Lower leg skin (tissue), 3 donors: ENCODE results near the gene RGPD8.
"Not testable (repeated sequence)": the region's sequence is repeated elsewhere in the genome, so short reads cannot be mapped to it uniquely, and the experiment has no call there.

Experiments used
- POLR2A ChIP-seq, 2 donors: fragments of 450-650 bp; IDR thresholded peaks; one replicate each; pipeline ENCODE4 v1.6.1; 2016 to 2017; ENCODE audit warnings: antibody characterized with exemption in 2 of 2, mild to moderate bottlenecking in 1 of 2, moderate library complexity in 1 of 2
- TF ChIP-seq, protein P1 (sequence below), 3 donors: fragments of 450-650 bp; IDR thresholded peaks; one replicate each; pipeline ENCODE4 v1.5.1; 2016; ENCODE audit warnings: antibody characterized with exemption in 3 of 3, mild to moderate bottlenecking in 3 of 3, moderate library complexity in 2 of 3

DNA sequence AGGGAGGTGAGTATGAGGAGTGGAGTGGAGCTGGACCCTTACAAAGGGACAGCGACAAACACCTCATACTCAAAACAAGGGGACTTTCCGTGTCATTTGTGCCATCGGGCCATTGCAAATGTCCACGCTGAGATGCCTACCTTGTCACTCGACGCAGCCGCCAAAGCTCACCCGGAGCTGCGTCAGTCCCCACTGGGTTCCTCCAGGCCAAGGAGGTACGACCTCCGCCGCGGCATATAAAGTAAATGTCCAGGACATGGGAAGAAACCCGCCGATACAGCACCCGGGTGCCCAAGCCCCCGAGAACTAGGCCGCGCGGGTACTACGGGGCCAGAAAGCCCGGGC, 1.1 kb downstream of the RGPD8 start:
- not testable (repeated sequence) for TF ChIP-seq POLR2A (IDR thresholded peaks at IDR 0.05)
- TF ChIP-seq, protein P1, sequence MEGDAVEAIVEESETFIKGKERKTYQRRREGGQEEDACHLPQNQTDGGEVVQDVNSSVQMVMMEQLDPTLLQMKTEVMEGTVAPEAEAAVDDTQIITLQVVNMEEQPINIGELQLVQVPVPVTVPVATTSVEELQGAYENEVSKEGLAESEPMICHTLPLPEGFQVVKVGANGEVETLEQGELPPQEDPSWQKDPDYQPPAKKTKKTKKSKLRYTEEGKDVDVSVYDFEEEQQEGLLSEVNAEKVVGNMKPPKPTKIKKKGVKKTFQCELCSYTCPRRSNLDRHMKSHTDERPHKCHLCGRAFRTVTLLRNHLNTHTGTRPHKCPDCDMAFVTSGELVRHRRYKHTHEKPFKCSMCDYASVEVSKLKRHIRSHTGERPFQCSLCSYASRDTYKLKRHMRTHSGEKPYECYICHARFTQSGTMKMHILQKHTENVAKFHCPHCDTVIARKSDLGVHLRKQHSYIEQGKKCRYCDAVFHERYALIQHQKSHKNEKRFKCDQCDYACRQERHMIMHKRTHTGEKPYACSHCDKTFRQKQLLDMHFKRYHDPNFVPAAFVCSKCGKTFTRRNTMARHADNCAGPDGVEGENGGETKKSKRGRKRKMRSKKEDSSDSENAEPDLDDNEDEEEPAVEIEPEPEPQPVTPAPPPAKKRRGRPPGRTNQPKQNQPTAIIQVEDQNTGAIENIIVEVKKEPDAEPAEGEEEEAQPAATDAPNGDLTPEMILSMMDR (IDR thresholded peaks at IDR 0.05), result not testable (repeated sequence)
